HG03354 (cell line): ENCODE measurements around the gene DYNC1LI1.

ENCODE experiments used
- ATAC-seq: cut with Tn5 transposase; IDR thresholded peaks from one replicate; pipeline ENCODE4 v1.9.1; 2021; ENCODE audit warnings: mild to moderate bottlenecking; ENCODE audit not compliant: unreplicated experiment, poor library complexity, severe bottlenecking

The DYNC1LI1 gene

DNA sequence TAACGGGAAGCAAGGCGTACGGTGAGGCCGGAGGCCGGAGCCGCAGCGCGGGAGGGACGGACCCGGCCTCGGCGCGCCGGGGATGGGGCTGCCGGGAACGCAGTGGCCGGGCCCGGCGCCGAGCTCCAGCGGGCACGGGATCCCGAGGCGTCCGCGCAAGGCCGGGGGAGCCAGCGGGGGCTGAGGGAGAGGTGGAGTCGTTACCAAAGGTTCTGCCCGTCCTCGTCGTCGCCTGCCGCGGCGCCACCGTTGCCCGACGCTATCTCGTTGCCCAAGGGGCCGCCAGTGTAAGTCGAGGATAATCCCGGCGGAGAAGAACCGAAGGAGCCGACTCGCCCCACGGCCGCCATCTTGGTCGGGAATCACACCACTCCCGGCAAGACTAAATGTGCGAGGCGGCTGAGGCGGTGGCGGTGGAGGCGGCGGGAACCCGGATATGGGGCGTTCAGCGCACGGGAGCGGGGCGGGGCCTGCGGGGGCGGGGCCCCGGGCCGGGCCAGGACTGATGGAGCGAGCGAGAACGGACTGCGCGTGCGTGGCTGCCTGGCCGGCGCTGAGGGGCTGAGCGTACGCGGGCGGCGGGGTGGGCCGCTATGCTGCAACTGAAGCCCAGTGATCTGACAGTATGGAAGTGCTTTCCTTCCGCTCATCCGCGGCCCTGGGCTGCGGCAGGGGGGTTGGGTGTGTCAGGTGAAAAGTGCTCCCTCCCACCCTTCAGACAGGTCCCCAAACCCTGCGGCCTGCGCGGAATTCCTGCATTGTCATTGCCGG, at the start of gene DYNC1LI1:
Gene DYNC1LI1 (minus strand): TSS at position 438 of the 771 bp plus-strand sequence. CDS start 88 bp downstream, at position 350.
- ATAC-seq: peak; percentile 90

DNA sequence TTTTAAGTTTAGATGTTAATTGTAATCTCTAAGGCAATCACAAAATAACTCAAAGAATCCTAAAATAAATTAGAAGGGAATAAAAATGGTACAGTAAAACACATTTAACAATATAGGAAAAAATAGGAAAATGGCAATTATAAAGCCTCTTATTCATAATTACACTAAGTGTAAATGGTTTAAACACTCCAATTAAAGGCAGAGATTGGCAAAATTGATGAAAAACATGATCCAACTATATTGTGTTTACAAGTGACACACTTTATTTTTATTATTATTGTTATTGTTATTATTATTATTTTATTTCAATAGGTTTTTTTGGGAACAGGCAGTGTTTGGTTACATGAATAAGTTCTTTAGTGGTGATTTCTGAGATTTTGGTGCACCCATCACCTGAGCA, 48.7 kb upstream of the DYNC1LI1 start:
- no peak for ATAC-seq

DNA sequence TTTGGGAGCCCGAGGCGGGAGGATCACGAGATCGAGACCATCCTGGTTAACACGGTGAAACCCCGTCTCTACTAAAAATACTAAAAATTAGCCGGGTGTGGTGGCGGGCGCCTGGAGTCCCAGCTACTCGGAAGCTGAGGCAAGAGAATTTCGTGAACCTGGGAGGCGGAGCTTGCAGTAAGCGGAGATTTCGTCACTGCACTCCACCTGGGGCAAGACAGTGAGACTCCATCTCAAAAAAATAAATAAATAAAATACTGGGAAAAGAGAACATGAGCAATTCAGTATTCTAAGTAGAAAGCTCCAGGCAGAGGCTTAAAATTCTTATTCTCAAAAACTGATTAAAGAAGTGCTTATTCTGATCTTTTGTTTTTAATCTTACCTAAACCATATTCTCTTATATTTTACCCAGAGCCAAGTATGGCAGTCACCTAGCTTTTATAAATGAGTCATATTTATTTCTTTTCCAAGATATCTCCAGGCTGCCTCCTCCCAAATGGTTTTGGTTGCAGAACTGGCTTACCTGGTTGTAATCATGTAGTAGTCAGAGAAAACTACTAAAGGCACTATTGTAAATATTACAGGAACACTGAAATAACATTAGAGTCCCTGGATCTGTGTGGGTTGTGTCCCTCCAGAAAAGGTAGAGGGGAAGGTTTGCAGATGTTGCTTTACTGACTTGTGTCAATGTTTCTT, 45.8 kb upstream of the DYNC1LI1 start:
- no peak for ATAC-seq

DNA sequence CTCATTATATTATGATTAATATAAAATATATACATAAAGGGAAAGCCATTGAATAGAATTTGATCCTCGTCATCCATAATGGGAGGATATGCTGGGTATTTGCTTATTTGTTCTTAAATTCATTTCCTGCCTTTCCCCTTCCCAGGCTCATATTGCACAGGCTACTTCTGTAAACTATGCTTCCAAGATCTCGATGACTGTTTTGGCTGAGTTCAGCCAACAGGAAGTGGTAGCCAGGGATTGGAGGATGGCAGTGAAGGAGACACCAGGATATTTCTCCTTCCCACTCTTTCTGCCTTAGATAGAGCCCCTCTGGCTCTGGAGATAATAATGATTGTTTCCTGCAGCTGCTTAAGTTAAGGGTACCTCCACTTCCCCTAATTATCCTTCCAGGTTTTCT, 44.3 kb upstream of the DYNC1LI1 start:
- ATAC-seq: no peak

DNA sequence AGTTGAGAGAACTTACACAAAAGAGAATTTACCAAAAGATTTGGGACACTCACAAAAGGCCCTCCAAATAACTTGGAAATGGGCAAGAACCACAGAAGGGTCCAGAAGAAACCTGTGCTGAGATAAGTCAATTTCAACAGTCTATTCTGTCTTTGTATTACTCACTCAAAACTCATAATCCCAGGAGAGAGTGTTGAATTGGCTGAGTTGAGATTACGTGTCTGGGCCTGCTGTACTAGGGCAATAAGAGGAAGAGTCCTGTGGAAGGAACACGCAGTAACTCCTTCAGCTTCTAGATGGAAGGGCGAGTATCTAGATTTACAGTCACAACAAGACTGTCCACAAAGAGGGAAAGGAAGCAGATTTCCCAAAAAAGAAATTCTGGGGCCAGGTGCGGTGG, 42.5 kb upstream of the DYNC1LI1 start:
- ATAC-seq: no peak

DNA sequence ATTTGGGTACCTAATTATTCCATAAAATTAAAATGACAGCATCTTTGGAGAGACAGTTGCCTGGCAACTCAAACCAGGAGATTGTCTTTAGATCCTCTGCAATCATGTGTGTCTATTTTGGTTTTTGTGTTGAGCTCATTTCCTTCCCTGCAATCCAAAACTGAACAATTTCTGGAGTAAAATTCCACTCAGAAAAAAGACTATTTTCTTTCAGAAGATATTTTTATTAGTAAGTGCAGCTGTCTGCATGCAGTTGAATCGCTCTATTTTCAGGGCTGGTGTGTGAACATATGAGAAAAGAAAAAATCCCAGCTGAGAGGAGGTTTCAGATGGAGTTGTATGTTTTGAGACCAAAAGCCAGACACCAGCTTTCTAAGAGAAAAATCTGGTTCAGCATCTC, 41.9 kb upstream of the DYNC1LI1 start:
- ATAC-seq: no peak

DNA sequence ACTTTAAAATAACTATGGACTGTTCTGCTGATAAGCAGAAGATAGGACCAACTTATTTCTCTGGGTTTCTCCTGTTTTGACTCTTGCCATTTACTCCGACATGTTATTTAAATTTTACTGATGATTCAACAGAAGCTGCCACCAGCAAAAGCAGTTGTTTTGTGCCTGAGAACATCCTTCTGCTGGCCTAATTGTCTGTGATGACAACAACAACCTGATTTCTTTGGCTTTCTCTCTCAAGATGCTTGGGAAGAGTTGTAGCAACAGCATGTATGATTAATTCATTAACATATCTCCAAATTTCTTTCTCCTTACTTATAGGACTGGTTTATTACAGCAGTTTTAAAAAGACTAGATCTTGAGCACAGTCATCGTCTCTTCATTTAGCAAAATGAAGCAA, 36.9 kb upstream of the DYNC1LI1 start:
- no peak for ATAC-seq

DNA sequence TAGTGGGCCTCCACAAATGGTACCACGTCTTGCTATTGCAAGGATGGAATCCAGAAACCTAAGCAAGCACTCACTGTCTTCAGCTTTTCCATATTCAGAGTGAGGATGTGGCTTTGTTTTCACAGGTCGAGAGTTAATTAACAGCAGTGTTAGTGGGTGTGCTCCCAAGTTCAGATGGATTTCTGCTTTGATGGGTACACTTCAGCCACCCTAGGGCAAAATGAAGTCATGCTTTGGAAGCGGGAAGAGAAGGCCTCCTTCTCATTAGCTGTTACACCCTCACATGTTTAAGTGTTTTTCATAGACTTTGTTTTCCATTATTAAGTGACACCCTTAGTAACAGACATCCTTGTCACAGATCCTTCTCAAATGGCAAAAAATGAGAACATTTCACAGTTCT, 36.3 kb upstream of the DYNC1LI1 start:
- ATAC-seq: no peak

DNA sequence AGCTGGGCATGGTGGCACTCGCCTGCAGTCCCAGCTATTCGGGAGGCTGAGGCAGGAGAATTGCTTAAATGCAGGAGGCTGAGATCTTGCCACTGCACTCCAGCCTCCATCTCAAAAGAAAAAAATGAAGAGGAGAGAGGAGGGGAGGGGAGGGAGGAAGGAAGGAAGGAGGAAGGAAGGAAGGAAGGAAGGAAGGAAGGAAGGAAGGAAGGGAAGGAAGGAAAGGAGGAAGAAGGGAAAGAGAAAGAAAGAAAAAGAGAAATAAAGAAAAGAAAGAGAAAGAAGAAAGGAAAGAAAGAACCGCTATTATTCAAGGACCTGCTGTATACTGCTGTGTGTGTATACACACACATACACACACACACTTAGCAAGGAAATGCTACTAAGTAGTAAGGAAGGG, 35.6 kb upstream of the DYNC1LI1 start:
- ATAC-seq: no peak

DNA sequence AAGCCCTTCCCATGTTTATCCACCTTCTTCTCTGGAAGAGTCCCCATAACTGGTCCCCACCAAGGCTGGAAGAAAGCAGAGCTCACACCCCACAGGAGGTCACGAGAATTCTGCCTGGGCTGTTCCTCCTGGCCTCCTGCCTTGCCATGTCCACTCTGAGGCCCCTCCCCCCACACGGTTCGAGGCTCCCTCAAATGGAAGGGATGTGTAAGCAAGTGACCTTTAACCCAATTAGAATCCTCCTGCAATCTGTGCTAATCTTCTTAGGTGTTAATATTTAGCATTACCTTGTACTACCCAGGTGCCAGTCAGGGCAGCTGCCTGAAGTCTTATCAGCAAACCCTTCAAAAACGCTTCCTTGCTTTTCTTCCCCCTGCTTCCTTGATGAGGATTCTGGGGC, 32.4 kb upstream of the DYNC1LI1 start:
- ATAC-seq: no peak

DNA sequence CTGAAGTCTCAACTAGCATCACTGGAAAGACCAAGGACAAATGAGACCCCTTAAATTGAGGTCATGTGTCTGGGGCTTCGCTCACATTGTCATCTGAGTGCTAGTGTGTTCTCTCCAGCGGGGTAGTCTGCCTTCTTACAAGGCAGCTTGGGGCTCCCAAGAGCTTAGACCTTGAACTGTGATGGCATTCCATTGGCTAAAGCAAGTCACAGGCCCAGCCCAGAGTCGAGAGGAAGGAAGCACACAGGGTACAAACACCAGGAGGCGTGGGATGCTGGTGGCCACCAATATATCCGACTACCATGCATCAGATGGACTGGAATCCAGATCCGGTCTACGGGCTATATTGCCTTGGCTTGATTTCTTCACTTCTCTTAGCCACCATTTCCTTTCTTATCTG, 31.5 kb upstream of the DYNC1LI1 start:
- no peak for ATAC-seq

DNA sequence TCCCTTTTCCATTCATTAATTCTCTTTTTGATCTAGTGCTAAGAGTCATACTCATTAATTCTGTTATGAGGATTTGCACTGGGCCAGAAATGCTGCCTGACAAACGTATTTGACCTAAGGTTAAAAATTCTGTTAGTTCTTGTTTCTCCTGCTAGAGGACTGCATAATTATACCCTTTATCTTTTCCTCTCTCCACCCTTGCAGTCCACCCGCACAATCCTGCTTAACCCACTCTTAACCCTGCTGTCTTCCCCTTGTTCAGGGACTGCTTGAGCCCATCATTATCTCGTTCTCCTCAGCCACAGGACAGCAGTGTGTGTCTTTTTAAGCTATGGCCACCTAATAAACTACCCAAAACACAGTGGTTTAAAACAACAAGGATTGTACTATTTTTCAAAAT, 31.1 kb upstream of the DYNC1LI1 start:
- no peak for ATAC-seq

DNA sequence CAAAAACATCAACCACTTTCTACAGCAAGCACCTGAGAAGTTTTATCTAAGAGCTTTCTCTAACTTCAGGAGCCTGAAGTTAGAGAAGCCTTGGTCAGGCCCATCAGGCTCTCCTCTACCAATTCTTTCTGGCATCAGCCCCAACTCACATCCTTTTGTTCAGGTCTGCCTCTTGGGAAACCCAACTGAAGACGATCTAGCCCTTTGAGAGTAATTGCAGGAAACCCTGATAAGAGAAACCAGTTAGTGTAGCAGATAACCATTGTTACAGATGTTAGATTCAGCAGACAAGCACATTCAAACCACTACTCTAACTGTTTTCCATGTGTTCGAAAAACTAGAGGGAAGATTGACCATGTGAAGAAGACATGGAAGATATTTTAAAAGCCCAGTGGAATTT, 27.0 kb upstream of the DYNC1LI1 start:
- ATAC-seq: no peak

DNA sequence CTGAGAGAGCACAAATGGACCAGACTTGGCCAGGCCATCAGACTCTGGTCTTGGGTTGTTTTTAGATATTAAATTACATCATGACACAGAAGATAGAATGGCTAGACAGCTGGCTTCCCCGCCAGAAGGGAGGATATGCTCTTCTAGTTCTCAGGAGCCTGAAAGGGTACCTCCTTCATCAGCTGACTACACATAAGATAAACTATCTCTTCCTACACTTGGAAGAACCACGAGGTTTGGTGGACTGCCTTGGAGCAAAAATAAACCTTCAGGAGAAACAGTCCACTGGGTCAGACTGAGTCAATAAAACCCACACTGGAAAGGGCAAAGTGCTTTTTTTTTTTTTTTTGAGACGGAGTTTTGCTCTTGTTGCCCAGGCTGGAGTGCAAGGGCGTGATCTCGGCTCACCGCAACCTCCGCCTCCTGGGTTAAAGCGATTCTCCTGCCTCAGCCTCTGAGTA, 26.3 kb upstream of the DYNC1LI1 start:
- ATAC-seq: no peak

DNA sequence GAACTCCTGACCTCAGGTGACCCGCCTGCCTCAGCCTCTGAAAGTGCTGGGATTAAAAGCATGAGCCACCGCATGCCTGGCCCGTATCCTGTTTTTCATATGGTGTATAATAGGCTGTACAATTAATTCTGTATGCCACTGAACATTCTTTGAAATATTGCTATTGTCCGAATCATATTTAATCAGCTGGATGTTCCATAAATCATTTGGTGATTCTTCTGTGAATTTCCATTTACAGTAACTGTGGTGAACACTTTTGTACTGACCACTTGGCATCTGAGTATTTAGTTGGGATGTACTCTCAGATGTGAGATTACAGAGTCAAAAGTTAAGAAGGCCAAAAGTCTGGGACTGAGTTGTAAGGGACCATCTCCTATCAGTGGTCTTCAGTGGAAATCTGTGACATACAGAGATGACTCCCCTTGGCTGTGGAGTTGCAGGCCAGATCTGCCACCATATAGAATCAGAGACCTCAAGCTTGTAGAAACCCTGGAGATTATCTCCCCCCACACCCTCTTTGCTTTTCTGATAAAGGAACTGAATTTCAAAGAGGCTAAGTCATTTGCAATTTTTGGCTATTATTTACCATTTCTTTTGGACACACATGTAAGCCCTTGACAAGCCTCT, 25.7 kb upstream of the DYNC1LI1 start:
- ATAC-seq: no peak

DNA sequence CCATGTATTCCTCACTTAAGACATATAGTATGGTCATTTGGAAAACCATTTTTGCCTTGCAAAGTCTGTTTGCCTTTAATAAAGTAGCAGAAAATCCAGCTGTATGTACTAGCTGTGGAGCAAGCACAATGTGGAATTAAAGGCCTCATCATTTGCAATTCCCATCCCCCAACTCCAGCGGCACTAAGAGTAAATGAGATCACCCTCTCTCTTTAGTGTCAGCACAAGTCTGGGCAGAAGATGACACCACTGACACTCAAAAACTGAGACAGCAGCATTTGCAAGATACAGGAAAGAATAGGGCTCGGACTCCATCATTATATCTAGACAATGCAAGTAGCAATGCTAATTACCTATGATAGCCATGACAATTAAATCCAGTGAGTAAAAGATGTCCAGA, 24.7 kb upstream of the DYNC1LI1 start:
- ATAC-seq: no peak

DNA sequence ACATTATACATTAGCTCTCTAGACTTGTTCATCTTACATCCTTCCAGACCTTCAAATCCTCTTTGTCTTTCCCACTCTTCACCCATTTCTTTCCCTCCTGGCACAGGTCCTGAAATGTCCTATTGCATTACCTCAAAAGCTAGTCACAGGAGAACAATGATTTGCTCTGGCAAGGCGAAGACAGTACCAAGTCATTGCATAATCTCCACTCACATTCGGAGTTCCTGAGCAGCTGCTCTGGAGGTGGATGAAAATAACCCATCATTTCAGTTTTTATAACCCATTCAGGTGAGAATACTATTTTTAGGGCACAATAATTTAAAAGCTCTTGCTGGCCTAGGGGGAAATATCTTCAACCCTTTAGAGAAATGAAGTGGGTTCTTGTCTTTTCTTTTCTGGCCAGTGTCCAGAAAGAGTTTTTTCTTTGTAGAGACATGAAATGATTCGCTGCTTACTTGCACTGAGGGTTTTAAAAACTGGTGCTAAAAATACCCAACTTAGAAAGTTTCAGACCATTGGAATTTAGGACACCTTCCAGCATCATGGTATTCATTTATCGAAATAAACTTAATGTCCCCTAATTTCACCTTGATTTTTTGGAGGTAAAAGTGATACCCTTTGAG, 23.4 kb upstream of the DYNC1LI1 start:
- no peak for ATAC-seq

DNA sequence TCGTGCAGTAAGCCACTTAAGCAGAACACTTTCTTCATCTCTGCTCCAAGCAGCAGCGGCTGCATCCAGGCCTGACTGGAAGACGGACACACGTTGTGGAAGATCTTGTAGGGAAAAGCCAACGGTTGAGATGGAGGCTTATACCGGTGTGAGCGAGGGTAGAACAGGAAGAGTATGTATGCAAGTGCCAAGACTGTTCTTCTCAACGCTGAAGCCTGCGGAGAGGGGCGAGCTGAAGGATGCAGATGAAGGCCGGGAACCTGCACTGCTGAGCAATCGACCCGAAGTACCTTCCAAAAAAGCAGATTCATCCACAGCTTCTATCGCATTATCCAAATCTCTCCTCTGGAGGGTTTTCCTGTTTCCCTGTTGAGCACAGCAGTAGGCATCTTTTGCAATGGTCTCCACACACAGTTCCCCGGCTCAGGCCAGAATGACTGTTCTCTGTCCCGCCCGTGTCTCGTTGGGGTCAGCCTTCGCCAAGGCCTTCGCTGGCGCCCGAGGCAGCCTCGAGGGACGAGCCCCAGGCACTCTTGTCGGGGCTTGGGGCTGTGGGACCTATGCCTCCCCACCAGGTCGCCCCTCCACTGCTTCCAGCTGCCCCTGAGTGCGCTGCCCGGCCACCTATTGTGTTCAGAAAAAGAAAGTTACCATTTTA, 22.2 kb upstream of the DYNC1LI1 start:
- ATAC-seq: no peak

DNA sequence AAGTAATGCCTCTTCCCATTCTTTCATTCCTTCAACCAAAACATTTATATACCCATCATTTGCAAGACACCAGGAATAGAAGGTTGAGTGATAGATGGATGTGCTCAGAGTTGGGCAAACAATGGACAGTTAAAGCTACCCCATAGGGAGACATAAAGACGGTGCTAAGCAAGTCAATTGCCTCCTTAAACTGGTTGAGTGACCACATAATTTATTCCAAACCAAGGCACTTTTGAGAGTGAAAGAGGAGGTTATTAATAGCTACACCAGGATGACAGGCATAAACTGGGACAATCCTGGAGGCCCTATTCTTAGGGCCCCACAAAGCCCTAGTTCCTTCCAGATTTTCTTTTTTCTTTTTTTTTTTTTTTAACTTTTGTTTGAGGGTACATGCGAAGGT, 21.4 kb upstream of the DYNC1LI1 start:
- ATAC-seq: no peak

DNA sequence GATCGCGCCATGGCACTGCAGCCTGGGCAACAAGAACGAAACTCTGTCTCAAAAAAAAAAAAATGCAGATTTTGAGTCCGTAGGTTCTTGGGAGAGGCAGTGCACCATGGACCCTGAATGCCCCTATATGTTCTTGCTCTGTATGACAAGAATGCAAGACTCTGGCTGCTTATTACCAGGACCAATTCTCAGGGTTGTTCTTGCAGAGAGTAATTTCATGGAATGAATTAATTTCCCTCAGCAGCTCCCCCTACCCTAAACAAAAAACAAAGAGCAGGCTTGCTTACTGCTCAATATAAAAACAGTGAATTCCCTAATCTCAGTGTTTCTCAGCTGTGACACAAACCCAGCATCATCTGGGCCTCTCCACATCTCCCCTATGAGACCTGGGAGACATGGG, 20.5 kb upstream of the DYNC1LI1 start:
- ATAC-seq: no peak
